HepG2 (cell line): ENCODE measurements around the gene NCKIPSD. TPM values are rescaled to one million over a fixed set of nuclear protein-coding genes. Genes with fewer than 3 reads are reported as not detected.

Experiments
- AGO1 ChIP-seq: fragments of 200-400 bp; formaldehyde crosslinking; IDR thresholded peaks from 2 replicates; pipeline ENCODE4 v1.6.1; 2017; ENCODE audit warnings: mild to moderate bottlenecking, low read depth, low read length, moderate library complexity; ENCODE audit not compliant: poor library complexity, severe bottlenecking
- CAMTA2 ChIP-seq: sonication (generic); formaldehyde crosslinking; IDR thresholded peaks from 2 replicates; pipeline ENCODE4 v1.4.0; 2020; ENCODE audit warnings: mild to moderate bottlenecking, missing genetic modification reagents, borderline replicate concordance
- CREM ChIP-seq, 2 experiments: sonication (generic) in 1 of 2; formaldehyde crosslinking in 1 of 2; IDR thresholded peaks; 2 replicates each; pipeline versions ENCODE4 v1.4.0 to v1.6.1; 2016 to 2020; ENCODE audit warnings: antibody characterized with exemption in 1 of 2, mild to moderate bottlenecking in 1 of 2, missing genetic modification reagents in 1 of 2
- DBP ChIP-seq: sonication (generic); formaldehyde crosslinking; IDR thresholded peaks from 2 replicates; pipeline ENCODE4 v1.4.0; 2020; ENCODE audit warnings: missing genetic modification reagents; ENCODE audit errors: not compliant biosample characterization
- GFI1 ChIP-seq: sonication (generic); formaldehyde crosslinking; IDR thresholded peaks from 2 replicates; pipeline ENCODE4 v1.5.0; 2020; ENCODE audit warnings: missing genetic modification reagents, mild to moderate bottlenecking, borderline replicate concordance
- HNRNPK ChIP-seq: fragments of 200-400 bp; formaldehyde crosslinking; IDR thresholded peaks from 2 replicates; pipeline ENCODE4 v1.6.1; 2018; ENCODE audit warnings: low read length, low read depth, moderate library complexity, mild to moderate bottlenecking; ENCODE audit not compliant: poor library complexity, severe bottlenecking
- MED8 ChIP-seq: sonication (generic); formaldehyde crosslinking; IDR thresholded peaks from 2 replicates; pipeline ENCODE4 v1.8.1; 2023; ENCODE audit warnings: mild to moderate bottlenecking, missing genetic modification reagents; ENCODE audit not compliant: insufficient replicate concordance
- MEIS2 ChIP-seq: sonication (generic); formaldehyde crosslinking; IDR thresholded peaks from 2 replicates; pipeline ENCODE4 v1.9.0; 2021; ENCODE audit warnings: mild to moderate bottlenecking, missing genetic modification reagents
- MIXL1 ChIP-seq: IDR thresholded peaks from 2 replicates; pipeline ENCODE4 v1.6.1; 2016
- MZF1 ChIP-seq: sonication (generic); formaldehyde crosslinking; IDR thresholded peaks from 2 replicates; pipeline ENCODE4 v1.8.1; 2023; ENCODE audit warnings: mild to moderate bottlenecking, missing genetic modification reagents, borderline replicate concordance
- NFATC3 ChIP-seq: sonication (generic); formaldehyde crosslinking; IDR thresholded peaks from 2 replicates; pipeline ENCODE4 v1.5.1; 2020; ENCODE audit warnings: mild to moderate bottlenecking, missing genetic modification reagents
- NFE2L1 ChIP-seq: sonication (generic); formaldehyde crosslinking; IDR thresholded peaks from 2 replicates; pipeline ENCODE4 v1.4.0; 2020; ENCODE audit warnings: missing genetic modification reagents, mild to moderate bottlenecking, borderline replicate concordance
- NFKB2 ChIP-seq: sonication (generic); formaldehyde crosslinking; IDR thresholded peaks from 2 replicates; pipeline ENCODE4 v1.4.0; 2020; ENCODE audit warnings: missing genetic modification reagents, borderline replicate concordance
- ONECUT2 ChIP-seq: sonication (generic); formaldehyde crosslinking; IDR thresholded peaks from 2 replicates; pipeline ENCODE4 v1.4.0; 2020; ENCODE audit warnings: missing genetic modification reagents
- PHF20 ChIP-seq: sonication (generic); formaldehyde crosslinking; IDR thresholded peaks from 2 replicates; pipeline ENCODE4 v1.5.0; 2020; ENCODE audit warnings: mild to moderate bottlenecking, missing genetic modification reagents
- RELA ChIP-seq: sonication (generic); formaldehyde crosslinking; IDR thresholded peaks from 2 replicates; pipeline ENCODE4 v1.4.0; 2020; ENCODE audit warnings: missing genetic modification reagents
- SMARCC2 ChIP-seq: fragments of 450-650 bp; IDR thresholded peaks from 2 replicates; pipeline ENCODE4 v1.6.1; 2017; ENCODE audit warnings: antibody characterized with exemption, mild to moderate bottlenecking
- SP1 ChIP-seq, 2 experiments: fragments of 450-650 bp in 1 of 2; sonication (generic) in 1 of 2; formaldehyde crosslinking in 1 of 2; IDR thresholded peaks; 2 replicates each; pipeline versions ENCODE4 v1.4.0 to v1.6.1; 2016 to 2020; ENCODE audit warnings: missing genetic modification reagents in 1 of 2
- TBX3 ChIP-seq: fragments of 450-650 bp; IDR thresholded peaks from 2 replicates; pipeline ENCODE4 v1.6.1; 2017; ENCODE audit warnings: antibody characterized with exemption, mild to moderate bottlenecking, inconsistent platforms, borderline replicate concordance
- ZBTB14 ChIP-seq: sonication (generic); formaldehyde crosslinking; IDR thresholded peaks from 2 replicates; pipeline ENCODE4 v1.4.0; 2020; ENCODE audit warnings: missing genetic modification reagents
- ZBTB7B ChIP-seq: sonication (generic); formaldehyde crosslinking; IDR thresholded peaks from 2 replicates; pipeline ENCODE4 v1.4.0; 2020; ENCODE audit warnings: missing genetic modification reagents
- ZNF143 ChIP-seq: sonication (generic); formaldehyde crosslinking; IDR thresholded peaks from 2 replicates; pipeline ENCODE4 v1.4.0; 2020; ENCODE audit warnings: missing genetic modification reagents
- ZNF18 ChIP-seq: sonication (generic); formaldehyde crosslinking; IDR thresholded peaks from 2 replicates; pipeline ENCODE4 v1.8.0; 2022; ENCODE audit warnings: mild to moderate bottlenecking, missing genetic modification reagents; ENCODE audit not compliant: insufficient replicate concordance
- ZNF282 ChIP-seq: fragments of 450-650 bp; IDR thresholded peaks from 2 replicates; pipeline ENCODE4 v1.6.1; 2018; ENCODE audit not compliant: partially characterized antibody
- ZNF432 ChIP-seq: sonication (generic); formaldehyde crosslinking; IDR thresholded peaks from 2 replicates; pipeline ENCODE4 v1.5.0; 2020; ENCODE audit warnings: missing genetic modification reagents, mild to moderate bottlenecking, borderline replicate concordance
- ZNF570 ChIP-seq: sonication (generic); formaldehyde crosslinking; IDR thresholded peaks from 2 replicates; pipeline ENCODE4 v1.4.0; 2020; ENCODE audit warnings: mild to moderate bottlenecking, missing genetic modification reagents, borderline replicate concordance
- polyA plus RNA-seq, 8 experiments: library from polyadenylated mRNA; depleted of rRNA in 3 of 8; stranded (reverse) in 7 of 8; unstranded in 1 of 8; fragments of >200 nt; fragmentation: Illumina TruSeq in 4 of 8; extraction: Trizol in 4 of 8; gene quantifications; 2 replicates each; pipeline versions ENCODE4 v1.2.1 to v1.2.3, GENCODE V29; 2011 to 2016; ENCODE audit warnings: low read depth in 4 of 8, missing spikeins in 1 of 8, mixed read lengths in 1 of 8; ENCODE audit not compliant: insufficient read depth in 1 of 8
- total RNA-seq, 5 experiments: library from RNA; depleted of rRNA; stranded (reverse); fragments of >200 nt; fragmentation: Illumina TruSeq; extraction: Trizol; gene quantifications; 2 replicates each; pipeline ENCODE4 v1.2.3, GENCODE V29; 2016; ENCODE audit warnings: low read depth in 1 of 5

The NCKIPSD gene
- total and polyA plus RNA-seq, 2 of the 13 experiments (the other 11 are each of a cell fraction or from before 2014, with no cell fraction given): 13.5 to 35.2 TPM

GRCh38 chr3:48661501-48662144, 24.1 kb downstream of the NCKIPSD start (continued):
- TF ChIP-seq ZNF18 (CRISPR knock-in tag) (peak; percentile 99), ZNF282 (no peak), ZNF570 (CRISPR knock-in tag) (peak; percentile 100), MIXL1 (CRISPR knock-in tag) (peak; percentile 100), ZNF143 (peak; percentile 81), MED8 (CRISPR knock-in tag) (peak; percentile 94), MZF1 (CRISPR knock-in tag) (peak; percentile 100), DBP (CRISPR knock-in tag) (peak; percentile 100), NFATC3 (peak; percentile 100), SMARCC2 (no peak), NFKB2 (CRISPR knock-in tag) (peak; percentile 100), CAMTA2 (CRISPR knock-in tag) (peak; percentile 100), PHF20 (CRISPR knock-in tag) (peak; percentile 93), ZNF432 (CRISPR knock-in tag) (peak; percentile 99), CREM (IDR thresholded peaks at IDR 0.05) (no peak), CREM (CRISPR knock-in tag; IDR thresholded peaks at IDR 0.05) (peak; percentile 85), GFI1 (CRISPR knock-in tag) (peak; percentile 97), HNRNPK (no peak), NFE2L1 (CRISPR knock-in tag) (peak; percentile 98), ZBTB14 (peak; percentile 85), AGO1 (peak; percentile 88), SP1 (IDR thresholded peaks at IDR 0.05) (no peak), SP1 (CRISPR knock-in tag; IDR thresholded peaks at IDR 0.05) (peak; percentile 88), ZBTB7B (peak; percentile 100), RELA (peak; percentile 99), ONECUT2 (CRISPR knock-in tag) (peak; percentile 97), MEIS2 (peak; percentile 100), TBX3 (no peak)
